ENCODE results near the gene SLC39A11.
"Not testable (repeated sequence)": the region's sequence is repeated elsewhere in the genome, so short reads cannot be mapped to it uniquely, and the experiment has no call there.

SLC39A11 gene

DNA sequence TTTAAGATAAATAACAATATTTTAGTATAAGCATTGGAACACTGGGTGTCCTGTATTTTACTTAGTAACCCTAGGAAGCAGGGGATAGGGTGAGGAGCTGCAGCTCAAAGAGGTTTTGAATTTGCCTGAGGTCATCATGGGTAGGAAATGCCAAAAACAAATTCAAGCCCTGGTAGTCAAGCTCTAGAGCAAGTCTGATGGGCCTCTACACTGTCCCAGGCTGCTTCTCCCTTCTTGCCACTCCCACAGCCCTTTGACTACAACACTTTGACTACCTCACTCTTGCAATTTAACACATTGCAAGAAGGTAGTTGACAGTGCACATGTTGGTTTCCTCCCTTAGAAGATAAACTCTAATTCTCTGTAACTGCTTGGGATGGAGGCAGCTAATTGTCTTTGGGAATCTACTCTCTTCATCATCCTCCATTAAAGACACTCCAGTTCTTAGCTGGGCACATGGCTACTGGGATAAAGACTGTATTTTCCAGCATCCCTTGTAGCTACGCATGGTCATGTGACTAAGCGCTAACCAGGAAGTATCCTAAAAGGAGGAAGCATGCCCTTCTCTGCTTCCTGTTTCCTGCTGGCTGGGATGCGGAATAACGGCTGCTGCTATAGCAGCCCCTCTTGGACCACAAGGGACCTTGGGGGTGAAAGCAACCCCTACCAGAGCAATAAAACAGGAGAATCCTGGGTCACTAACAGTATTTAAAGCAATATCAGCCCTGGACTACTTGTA is 41.6 kb upstream of the SLC39A11 start:
- DNase-seq (ENCODE audit: low read depth in 1 of 2, low spot score in 1 of 2) = peak in 1 of 2 experiments; percentile 65
- H3K4me3 ChIP-seq (replicated peaks; ENCODE audit: insufficient read depth, low read length) = no peak overlapping the region
- TF ChIP-seq, protein P1, sequence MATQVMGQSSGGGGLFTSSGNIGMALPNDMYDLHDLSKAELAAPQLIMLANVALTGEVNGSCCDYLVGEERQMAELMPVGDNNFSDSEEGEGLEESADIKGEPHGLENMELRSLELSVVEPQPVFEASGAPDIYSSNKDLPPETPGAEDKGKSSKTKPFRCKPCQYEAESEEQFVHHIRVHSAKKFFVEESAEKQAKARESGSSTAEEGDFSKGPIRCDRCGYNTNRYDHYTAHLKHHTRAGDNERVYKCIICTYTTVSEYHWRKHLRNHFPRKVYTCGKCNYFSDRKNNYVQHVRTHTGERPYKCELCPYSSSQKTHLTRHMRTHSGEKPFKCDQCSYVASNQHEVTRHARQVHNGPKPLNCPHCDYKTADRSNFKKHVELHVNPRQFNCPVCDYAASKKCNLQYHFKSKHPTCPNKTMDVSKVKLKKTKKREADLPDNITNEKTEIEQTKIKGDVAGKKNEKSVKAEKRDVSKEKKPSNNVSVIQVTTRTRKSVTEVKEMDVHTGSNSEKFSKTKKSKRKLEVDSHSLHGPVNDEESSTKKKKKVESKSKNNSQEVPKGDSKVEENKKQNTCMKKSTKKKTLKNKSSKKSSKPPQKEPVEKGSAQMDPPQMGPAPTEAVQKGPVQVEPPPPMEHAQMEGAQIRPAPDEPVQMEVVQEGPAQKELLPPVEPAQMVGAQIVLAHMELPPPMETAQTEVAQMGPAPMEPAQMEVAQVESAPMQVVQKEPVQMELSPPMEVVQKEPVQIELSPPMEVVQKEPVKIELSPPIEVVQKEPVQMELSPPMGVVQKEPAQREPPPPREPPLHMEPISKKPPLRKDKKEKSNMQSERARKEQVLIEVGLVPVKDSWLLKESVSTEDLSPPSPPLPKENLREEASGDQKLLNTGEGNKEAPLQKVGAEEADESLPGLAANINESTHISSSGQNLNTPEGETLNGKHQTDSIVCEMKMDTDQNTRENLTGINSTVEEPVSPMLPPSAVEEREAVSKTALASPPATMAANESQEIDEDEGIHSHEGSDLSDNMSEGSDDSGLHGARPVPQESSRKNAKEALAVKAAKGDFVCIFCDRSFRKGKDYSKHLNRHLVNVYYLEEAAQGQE (IDR thresholded peaks at IDR 0.05; ENCODE audit: insufficient replicate concordance, low read depth) = no peak
- TF ChIP-seq GABPA (IDR thresholded peaks at IDR 0.05; ENCODE audit: low read depth) = no peak
- no peak for TF ChIP-seq POLR2AphosphoS5 (IDR thresholded peaks at IDR 0.05; ENCODE audit: low read depth)
- TF ChIP-seq, protein P2, sequence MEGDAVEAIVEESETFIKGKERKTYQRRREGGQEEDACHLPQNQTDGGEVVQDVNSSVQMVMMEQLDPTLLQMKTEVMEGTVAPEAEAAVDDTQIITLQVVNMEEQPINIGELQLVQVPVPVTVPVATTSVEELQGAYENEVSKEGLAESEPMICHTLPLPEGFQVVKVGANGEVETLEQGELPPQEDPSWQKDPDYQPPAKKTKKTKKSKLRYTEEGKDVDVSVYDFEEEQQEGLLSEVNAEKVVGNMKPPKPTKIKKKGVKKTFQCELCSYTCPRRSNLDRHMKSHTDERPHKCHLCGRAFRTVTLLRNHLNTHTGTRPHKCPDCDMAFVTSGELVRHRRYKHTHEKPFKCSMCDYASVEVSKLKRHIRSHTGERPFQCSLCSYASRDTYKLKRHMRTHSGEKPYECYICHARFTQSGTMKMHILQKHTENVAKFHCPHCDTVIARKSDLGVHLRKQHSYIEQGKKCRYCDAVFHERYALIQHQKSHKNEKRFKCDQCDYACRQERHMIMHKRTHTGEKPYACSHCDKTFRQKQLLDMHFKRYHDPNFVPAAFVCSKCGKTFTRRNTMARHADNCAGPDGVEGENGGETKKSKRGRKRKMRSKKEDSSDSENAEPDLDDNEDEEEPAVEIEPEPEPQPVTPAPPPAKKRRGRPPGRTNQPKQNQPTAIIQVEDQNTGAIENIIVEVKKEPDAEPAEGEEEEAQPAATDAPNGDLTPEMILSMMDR (IDR thresholded peaks at IDR 0.05; ENCODE audit: insufficient read depth, low read length) = no peak
- TF ChIP-seq SPI1 (IDR thresholded peaks at IDR 0.05; ENCODE audit: borderline replicate concordance, low read depth) = no peak

DNA sequence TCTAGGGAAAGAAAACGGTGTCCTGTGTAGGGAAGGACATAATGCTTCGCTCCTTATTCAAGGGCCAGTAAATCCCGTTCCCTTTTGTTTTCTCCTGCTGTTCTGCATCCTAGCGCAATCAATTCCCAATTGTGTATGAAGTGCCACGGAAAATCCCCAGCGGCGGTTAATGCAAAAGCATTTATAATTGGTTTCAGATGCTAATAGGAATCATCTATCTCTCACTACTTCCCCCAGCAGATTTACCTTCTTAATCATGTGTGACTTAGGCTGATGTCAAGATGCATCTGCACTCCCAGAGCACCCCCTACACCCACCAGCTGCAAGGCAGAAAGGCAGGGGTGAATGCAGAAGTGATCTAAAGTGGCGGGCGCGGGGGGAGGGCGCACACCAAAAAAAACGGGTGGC is 39.6 kb upstream of the SLC39A11 start:
- Histone ChIP-seq H3K27me3 (ENCODE audit: insufficient read depth, poor library complexity, severe bottlenecking) (no peaks in the 10 kb centered on the region), H3K4me3 (replicated peaks; ENCODE audit: insufficient read depth, low read length) (no peak overlapping the region), H3K27ac (replicated peaks) (peak overlapping the region; percentile 58; the same call in 1 of the 2 replicates)
- DNase-seq (ENCODE audit: low read depth in 1 of 2, low spot score in 1 of 2) = peak in 1 of 2 experiments; percentile 66
- TF ChIP-seq, protein P1 (IDR thresholded peaks at IDR 0.05; ENCODE audit: insufficient replicate concordance, low read depth) = no peak
- TF ChIP-seq, protein P2 (IDR thresholded peaks at IDR 0.05; ENCODE audit: insufficient read depth, low read length) = no peak
- TF ChIP-seq SPI1 (IDR thresholded peaks at IDR 0.05; ENCODE audit: borderline replicate concordance, low read depth) (peak; percentile 66; the same call in 1 of the 2 replicates), GABPA (IDR thresholded peaks at IDR 0.05; ENCODE audit: low read depth) (no peak), POLR2AphosphoS5 (IDR thresholded peaks at IDR 0.05; ENCODE audit: low read depth) (no peak)

More for the DNA sequence above, 41.6 kb upstream of the SLC39A11 start:
- Histone ChIP-seq H3K27ac (replicated peaks) (peak overlapping the region; percentile 52), H3K27me3 (ENCODE audit: insufficient read depth, poor library complexity, severe bottlenecking) (no peaks in the 10 kb centered on the region)

DNA sequence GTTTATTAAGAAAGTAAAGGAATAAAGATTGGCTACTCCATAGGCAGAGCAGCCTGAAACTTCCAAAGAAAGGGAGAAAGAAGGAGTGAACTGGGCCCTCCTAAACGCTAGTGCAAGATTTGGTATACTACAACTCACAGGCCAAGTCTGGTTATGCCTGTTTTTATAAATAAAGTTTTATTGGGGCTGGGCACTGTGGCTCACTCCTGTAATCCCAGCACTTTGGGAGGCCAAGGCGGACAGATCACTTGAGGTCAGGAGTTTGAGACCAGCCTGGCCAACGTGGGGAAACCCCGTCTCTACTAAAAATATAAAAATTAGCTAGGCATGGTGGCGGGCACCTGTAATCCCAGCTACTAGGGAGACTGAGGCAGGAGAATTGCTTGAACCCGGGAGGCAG is 39.0 kb upstream of the SLC39A11 start:
- H3K4me3 ChIP-seq (replicated peaks; ENCODE audit: insufficient read depth, low read length); H3K27me3 ChIP-seq (ENCODE audit: insufficient read depth, poor library complexity, severe bottlenecking); DNase-seq (ENCODE audit: low read depth in 1 of 2, low spot score in 1 of 2); H3K27ac ChIP-seq (replicated peaks): not testable (repeated sequence)

DNA sequence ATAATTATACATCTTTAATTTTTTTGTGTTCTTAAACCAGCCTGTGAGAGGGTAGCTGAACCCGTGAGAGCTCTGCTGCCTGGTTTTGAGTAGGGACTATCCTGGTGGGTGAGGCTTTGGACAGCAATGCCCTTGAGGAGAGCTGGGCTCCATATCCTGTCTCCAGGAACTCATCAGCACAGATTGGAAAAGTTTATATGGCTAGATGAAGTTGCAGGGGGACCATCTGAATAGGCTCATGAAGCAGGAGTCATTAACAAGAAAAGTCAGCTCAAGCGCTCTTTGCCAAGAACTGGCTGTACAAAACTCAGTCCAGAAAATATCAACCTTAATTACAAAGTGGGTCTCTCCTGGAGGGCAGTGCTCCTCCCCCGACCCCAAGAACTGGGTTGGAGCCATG is 38.5 kb upstream of the SLC39A11 start:
- no peak for DNase-seq (ENCODE audit: low read depth in 1 of 2, low spot score in 1 of 2)
- TF ChIP-seq, protein P2 (IDR thresholded peaks at IDR 0.05; ENCODE audit: insufficient read depth, low read length) = no peak
- no peak for TF ChIP-seq POLR2AphosphoS5 (IDR thresholded peaks at IDR 0.05; ENCODE audit: low read depth)
- TF ChIP-seq, protein P1 (IDR thresholded peaks at IDR 0.05; ENCODE audit: insufficient replicate concordance, low read depth) = no peak
- no peak for TF ChIP-seq SPI1 (IDR thresholded peaks at IDR 0.05; ENCODE audit: borderline replicate concordance, low read depth)
- TF ChIP-seq GABPA (IDR thresholded peaks at IDR 0.05; ENCODE audit: low read depth) = no peak
- no peak overlapping the region for H3K4me3 ChIP-seq (replicated peaks; ENCODE audit: insufficient read depth, low read length)
- no peak overlapping the region for H3K27ac ChIP-seq (replicated peaks)
- no peaks in the 10 kb centered on the region for H3K27me3 ChIP-seq (ENCODE audit: insufficient read depth, poor library complexity, severe bottlenecking)

Data from HL-60 (cell line).